ENCODE measurements around the gene MYO1B.

DNA sequence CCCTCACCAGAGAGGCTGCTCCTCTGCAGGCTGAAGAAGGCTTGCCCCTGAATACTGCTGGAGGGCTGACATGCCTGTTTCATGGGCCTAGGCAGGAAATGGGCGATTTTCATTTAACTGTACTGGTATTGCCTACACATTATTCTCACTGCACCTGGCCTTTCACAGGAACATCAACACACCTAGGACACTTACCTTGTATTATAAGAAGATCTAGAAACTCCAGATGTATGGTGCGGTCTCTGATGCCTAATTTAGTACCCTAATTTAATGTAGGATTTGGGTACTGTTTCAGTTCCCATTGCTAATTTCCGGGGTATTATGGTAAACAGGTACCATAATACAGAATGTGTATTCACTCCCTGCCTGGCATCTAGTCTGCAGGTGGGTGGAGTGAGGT is 146.0 kb downstream of the MYO1B start:
- TF ChIP-seq FOXM1 (IDR thresholded peaks at IDR 0.05; ENCODE audit: low read depth, low read length) (no peak), BHLHE40 (IDR thresholded peaks at IDR 0.05; ENCODE audit: borderline replicate concordance in 1 of 2, low read depth in 2 of 2, low read length in 1 of 2) (no peak), SPI1 (IDR thresholded peaks at IDR 0.05; ENCODE audit: borderline replicate concordance, insufficient read depth, low read depth, low read length) (no peak), KAT2A (conservative IDR thresholded peaks at IDR 0.05; ENCODE audit: control insufficient read depth, low read depth, low read length) (no peak), SREBF2 (IDR thresholded peaks at IDR 0.05; ENCODE audit: low read length) (no peak)
- TF ChIP-seq, protein P1, sequence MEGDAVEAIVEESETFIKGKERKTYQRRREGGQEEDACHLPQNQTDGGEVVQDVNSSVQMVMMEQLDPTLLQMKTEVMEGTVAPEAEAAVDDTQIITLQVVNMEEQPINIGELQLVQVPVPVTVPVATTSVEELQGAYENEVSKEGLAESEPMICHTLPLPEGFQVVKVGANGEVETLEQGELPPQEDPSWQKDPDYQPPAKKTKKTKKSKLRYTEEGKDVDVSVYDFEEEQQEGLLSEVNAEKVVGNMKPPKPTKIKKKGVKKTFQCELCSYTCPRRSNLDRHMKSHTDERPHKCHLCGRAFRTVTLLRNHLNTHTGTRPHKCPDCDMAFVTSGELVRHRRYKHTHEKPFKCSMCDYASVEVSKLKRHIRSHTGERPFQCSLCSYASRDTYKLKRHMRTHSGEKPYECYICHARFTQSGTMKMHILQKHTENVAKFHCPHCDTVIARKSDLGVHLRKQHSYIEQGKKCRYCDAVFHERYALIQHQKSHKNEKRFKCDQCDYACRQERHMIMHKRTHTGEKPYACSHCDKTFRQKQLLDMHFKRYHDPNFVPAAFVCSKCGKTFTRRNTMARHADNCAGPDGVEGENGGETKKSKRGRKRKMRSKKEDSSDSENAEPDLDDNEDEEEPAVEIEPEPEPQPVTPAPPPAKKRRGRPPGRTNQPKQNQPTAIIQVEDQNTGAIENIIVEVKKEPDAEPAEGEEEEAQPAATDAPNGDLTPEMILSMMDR (IDR thresholded peaks at IDR 0.05 in 2 of 3, conservative IDR thresholded peaks at IDR 0.05 in 1 of 3; ENCODE audit: control insufficient read depth in 2 of 3, extremely low read depth in 1 of 3, insufficient read depth in 1 of 3, low read depth in 3 of 3, low read length in 3 of 3): no peak
- TF ChIP-seq, protein P2, sequence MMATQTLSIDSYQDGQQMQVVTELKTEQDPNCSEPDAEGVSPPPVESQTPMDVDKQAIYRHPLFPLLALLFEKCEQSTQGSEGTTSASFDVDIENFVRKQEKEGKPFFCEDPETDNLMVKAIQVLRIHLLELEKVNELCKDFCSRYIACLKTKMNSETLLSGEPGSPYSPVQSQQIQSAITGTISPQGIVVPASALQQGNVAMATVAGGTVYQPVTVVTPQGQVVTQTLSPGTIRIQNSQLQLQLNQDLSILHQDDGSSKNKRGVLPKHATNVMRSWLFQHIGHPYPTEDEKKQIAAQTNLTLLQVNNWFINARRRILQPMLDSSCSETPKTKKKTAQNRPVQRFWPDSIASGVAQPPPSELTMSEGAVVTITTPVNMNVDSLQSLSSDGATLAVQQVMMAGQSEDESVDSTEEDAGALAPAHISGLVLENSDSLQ (IDR thresholded peaks at IDR 0.05): no peak

All from GM12878 (cell line).